Measurements from ENCODE around the gene FBRS. TPM values are rescaled to one million over a fixed set of nuclear protein-coding genes. Genes with fewer than 3 reads are reported as not detected.

FBRS gene
- total and polyA plus RNA-seq, 2 donors = 19.0 to 60.8 TPM

GRCh38 chr16:30720086-30720485 is 61.9 kb downstream of the FBRS start:
- Histone ChIP-seq H3K4me1 (ENCODE audit: control insufficient read depth in 2 of 2, insufficient read depth in 2 of 2, low read length in 2 of 2) (no peaks in the 10 kb centered on the region), H3K27me3 (ENCODE audit: control insufficient read depth in 2 of 2, insufficient read depth in 1 of 2, low read length in 1 of 2) (no peaks in the 10 kb centered on the region), H3K9me3 (ENCODE audit: control insufficient read depth in 2 of 2, insufficient read depth in 1 of 2, low read length in 1 of 2) (no peaks in the 10 kb centered on the region), H3K4me3 (ENCODE audit: low read length in 2 of 2) (no peak overlapping the region), H3K36me3 (ENCODE audit: control insufficient read depth in 2 of 2, insufficient read depth in 2 of 2, low read length in 1 of 2) (peaks cover 85 to 90% of the 10 kb centered on the region in 2 donors), H3K27ac (ENCODE audit: low read depth in 1 of 2, low read length in 1 of 2) (no peak overlapping the region)
- 97% methylated on average over 11 of the region's 11 CpGs for WGBS
- DNase-seq (ENCODE audit: low read depth in 6 of 9, low spot score in 9 of 9) = no peak

Other genes with a start within 250 kb of the FBRS start
- 27.4 TPM for gene DCTPP1, start 228.4 kb upstream of the FBRS start, total RNA-seq
- 20.6 TPM for gene DCTPP1, start 228.4 kb upstream of the FBRS start, polyA plus RNA-seq
- gene SEPHS2, start 212.6 kb upstream of the FBRS start, total RNA-seq = 15.2 TPM
- 63.9 TPM for gene SEPHS2, start 212.6 kb upstream of the FBRS start, polyA plus RNA-seq
- 48.6 TPM for gene ITGAL, start 185.7 kb upstream of the FBRS start, total RNA-seq
- 51.3 TPM for gene ITGAL, start 185.7 kb upstream of the FBRS start, polyA plus RNA-seq
- gene ZNF768, start 131.9 kb upstream of the FBRS start, total RNA-seq = 10.5 TPM
- 20.4 TPM for gene ZNF768, start 131.9 kb upstream of the FBRS start, polyA plus RNA-seq
- 7.3 TPM for gene ZNF747, start 123.6 kb upstream of the FBRS start, total RNA-seq
- 9.8 TPM for gene ZNF747, start 123.6 kb upstream of the FBRS start, polyA plus RNA-seq
- gene ZNF764, start 100.1 kb upstream of the FBRS start, total RNA-seq = 5.7 TPM
- gene ZNF764, start 100.1 kb upstream of the FBRS start, polyA plus RNA-seq = 8.3 TPM
- gene ZNF688, start 86.7 kb upstream of the FBRS start, total RNA-seq = 17.5 TPM
- gene ZNF688, start 86.7 kb upstream of the FBRS start, polyA plus RNA-seq = 38.1 TPM
- gene ZNF785, start 72.7 kb upstream of the FBRS start, total RNA-seq = 5.0 TPM
- 7.8 TPM for gene ZNF785, start 72.7 kb upstream of the FBRS start, polyA plus RNA-seq
- 7.3 TPM for gene ZNF689, start 48.0 kb upstream of the FBRS start, total RNA-seq
- 4.3 TPM for gene ZNF689, start 48.0 kb upstream of the FBRS start, polyA plus RNA-seq
- 14.3 TPM for gene PRR14, start 7.5 kb upstream of the FBRS start, total RNA-seq
- gene PRR14, start 7.5 kb upstream of the FBRS start, polyA plus RNA-seq = 139 TPM
- 6.1 TPM for gene SRCAP, start 40.7 kb downstream of the FBRS start, total RNA-seq
- gene SRCAP, start 40.7 kb downstream of the FBRS start, polyA plus RNA-seq = 8.8 TPM
- gene PHKG2, start 90.0 kb downstream of the FBRS start, total RNA-seq = 22.1 TPM
- 53.8 TPM for gene PHKG2, start 90.0 kb downstream of the FBRS start, polyA plus RNA-seq
- gene CFAP119, start 103.6 kb downstream of the FBRS start, total RNA-seq = 4.8 TPM
- 19.6 TPM for gene CFAP119, start 103.6 kb downstream of the FBRS start, polyA plus RNA-seq
- 42.4 TPM for gene RNF40, start 103.9 kb downstream of the FBRS start, total RNA-seq
- gene RNF40, start 103.9 kb downstream of the FBRS start, polyA plus RNA-seq = 74.8 TPM
- gene ZNF629, start 128.8 kb downstream of the FBRS start, total RNA-seq = 5.0 TPM
- 4.6 TPM for gene ZNF629, start 128.8 kb downstream of the FBRS start, polyA plus RNA-seq
- 26.7 TPM for gene BCL7C, start 235.6 kb downstream of the FBRS start, total RNA-seq
- gene BCL7C, start 235.6 kb downstream of the FBRS start, polyA plus RNA-seq = 29.2 TPM
- gene CTF1, start 238.2 kb downstream of the FBRS start, total RNA-seq = 0.38 TPM
- 3.8 TPM for gene CTF1, start 238.2 kb downstream of the FBRS start, polyA plus RNA-seq